ENCODE measurements around the gene DDIAS.

Gene DDIAS

DNA sequence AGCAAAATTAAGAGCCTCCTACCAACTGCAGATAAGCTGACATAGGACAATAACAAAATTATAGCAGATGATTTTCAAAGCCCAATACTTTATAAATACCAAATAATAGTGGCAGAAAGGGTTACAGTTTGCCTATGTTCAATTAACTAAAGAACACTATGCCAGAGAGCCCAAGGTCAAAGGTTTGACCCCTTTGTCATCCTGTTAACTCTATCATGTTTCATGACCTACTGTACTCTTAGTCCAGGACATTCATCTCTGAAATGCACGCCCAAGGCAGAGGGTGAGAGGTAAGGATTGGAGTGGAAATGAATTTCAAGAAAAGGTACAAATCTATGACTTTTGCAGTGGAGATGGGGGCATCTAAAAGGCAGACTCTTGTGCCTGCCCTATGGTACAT lies 70.6 kb downstream of the DDIAS start:
- DNase-seq (ENCODE audit: low read depth in 2 of 2), result no peak

DNA sequence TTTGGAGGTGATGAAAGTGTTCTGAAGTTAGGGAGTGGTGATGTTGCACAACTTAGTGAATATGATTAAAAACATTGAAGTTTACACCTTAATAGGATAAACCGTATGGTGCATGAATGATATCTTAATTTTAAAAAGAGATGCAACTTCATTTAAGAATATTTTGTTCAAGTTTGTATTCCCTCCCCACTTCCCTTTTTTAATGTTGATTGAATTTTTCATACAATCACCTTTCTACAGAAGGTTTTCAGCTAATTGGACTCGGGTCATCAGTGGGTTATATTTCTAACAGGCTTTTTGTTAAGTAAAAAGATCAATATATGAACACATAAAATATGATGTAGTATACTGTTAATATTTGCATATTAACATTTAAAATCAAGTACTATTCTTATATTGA lies 72.6 kb downstream of the DDIAS start:
- DNase-seq (ENCODE audit: low read depth in 2 of 2), result no peak

DNA sequence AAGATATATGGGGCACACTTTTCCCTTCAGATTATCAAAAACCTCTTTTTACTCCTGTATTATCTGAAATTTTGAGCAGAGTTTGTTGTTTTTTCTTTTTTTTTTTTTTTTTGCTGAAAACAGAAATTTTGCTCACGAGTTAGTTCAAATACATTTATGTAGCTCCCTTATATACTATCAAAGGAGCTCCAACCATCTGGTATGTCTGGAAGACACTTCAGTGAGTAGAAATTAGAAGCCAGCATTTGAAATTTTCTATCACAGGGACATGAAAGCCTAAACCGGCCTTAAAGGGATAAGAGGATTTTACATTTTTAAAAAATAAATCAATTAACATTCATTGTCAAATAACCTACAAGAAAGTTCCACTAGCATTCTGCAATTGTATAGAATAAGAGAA lies 73.3 kb downstream of the DDIAS start:
- no peak for DNase-seq (ENCODE audit: low read depth in 2 of 2)

DNA sequence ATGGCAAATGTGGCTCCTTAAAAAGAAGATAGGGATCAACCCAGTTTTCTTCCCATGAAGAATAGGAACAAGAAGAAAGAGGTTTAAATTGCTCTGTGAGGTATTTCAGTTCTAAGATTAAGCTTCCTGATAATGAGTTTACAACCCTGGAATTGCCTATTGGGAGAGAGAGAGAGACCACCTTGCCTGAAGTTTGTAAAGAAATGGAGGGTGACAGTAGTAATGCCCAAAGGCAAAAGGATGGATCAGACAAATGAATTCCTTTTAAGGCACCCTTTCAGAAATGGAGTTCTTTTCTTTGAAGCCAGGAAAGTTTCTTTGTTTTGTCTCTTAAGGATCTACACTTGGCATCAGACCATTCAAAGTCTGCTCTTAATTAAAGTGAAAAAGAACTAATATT lies 74.3 kb downstream of the DDIAS start:
- no peak for DNase-seq (ENCODE audit: low read depth in 2 of 2)

DNA sequence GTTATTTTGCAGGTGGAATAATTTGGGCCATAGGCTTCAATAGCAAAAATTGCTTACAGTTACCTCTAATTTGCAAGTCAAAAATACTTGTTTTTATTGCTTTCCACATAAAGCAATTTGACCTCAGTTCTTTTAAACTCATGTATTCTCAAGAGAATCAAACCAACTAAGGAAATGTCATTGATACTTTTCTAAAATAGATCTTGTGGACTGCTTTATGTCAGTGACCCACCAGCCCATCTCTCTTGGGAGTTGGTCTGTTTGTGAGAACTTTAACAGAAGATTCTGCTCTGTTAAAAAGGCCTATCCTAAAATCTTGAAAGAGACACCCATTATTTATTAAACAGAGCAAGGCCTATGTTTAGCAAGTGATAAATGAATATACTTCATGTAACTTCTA lies 75.2 kb downstream of the DDIAS start:
- no peak for DNase-seq (ENCODE audit: low read depth in 2 of 2)

DNA sequence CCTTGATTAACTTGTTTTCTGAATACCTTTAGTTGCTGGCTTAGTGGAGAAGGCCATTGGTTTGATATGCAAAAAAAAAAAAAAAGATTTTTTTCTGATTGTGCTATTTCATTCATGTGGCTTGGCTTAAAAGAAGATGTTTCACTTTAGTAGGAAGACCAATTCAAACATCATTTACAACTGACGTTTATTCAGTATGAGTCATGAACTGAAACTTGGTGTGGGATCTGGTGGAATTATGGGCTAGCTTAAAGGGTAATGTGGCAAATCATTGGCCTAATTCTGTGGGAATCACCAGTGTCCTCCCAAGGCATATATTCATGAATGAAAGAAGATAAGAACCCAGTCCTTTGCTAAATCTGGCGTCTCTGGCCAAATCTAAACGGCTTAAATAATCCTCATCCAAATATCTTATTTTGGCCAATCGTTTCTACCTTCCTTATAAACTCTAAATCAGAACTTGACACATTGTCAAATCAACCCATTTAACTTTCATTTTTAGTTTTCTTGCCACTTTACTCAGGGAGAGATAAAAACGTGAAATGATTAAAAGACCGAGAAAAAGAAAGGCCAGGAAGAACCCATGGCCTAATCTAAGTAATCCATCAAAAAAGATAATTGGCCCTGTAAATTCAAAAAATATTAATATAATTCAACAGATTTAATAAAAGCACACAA lies 77.0 kb downstream of the DDIAS start:
- no peak for DNase-seq (ENCODE audit: low read depth in 2 of 2)

DNA sequence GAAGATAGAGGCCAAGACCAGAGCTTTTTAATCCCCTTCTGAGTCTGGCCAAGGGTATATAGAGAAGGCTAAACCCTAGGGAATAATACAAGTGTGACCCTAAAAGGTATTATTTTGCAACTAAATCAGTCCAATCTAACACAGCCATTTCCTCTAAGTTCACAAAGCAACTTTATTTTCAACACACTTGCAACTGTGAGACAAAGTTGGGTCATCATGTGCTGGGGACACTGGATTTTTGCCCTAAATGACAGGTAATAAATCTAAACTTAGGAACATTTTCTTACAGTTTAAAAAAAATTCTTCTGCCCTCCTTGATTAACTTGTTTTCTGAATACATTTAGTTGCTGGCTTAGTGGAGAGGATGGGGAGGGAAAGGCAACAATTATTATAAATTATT lies 78.3 kb downstream of the DDIAS start:
- DNase-seq (ENCODE audit: low read depth in 2 of 2), result no peak

DNA sequence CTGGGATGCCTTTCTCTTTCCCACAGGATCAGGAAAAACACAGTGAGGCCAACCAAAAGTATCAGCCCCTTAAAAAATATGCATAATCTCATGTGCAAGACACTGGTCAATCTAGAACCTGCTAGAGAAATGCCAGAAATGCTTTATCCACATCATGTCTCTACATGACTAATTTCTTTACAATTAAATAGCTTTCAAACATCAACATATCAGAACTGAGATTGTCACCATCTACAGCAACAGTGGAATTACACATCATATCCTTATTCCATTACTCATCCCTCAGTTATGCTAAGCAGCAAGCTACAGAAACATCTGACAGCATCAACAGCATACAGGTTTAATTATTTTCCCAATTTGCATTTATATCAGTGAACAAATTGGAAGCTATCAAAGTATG lies 78.8 kb downstream of the DDIAS start:
- DNase-seq (ENCODE audit: low read depth in 2 of 2), result no peak

DNA sequence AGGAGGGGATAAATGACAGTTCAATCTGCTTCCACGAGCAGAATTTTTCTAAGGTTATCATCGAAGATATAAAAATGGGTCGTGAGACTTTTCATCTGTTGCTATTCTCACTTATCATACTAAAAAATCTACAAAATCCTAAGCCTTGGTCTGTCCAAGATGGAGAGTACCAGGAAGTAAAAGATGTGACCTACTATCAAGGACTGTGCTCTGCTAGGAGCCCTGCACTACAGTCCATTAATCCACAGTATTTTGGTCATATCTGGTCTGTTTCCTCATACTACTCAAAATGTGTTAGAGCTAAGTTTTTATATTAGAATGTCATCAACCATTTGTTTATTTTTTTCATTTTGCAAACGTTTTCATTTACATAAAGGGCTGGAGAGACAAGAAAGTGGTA lies 79.4 kb downstream of the DDIAS start:
- no peak for DNase-seq (ENCODE audit: low read depth in 2 of 2)

DNA sequence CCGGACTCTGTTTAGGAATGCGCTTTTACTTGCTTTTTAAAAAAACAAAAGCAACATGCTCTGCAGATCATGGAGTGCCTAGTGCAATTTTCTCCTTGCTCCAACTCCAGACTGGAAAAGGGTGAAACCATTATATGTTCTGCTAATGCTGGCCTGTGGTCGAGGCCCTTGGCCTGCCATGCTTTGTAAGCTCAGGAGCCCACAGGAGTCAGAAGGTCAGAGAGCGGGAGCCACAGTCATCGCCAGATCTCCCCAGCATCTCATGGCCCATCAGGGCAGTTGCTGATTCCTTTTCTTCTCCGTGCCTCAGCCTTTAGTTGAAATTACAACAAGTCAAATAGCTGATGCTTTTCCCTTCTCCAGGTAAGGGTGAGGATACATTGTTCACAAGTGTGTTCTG lies 80.3 kb downstream of the DDIAS start:
- no peak for DNase-seq (ENCODE audit: low read depth in 2 of 2)
